Epithelial cell of esophagus (primary cell): Measurements from ENCODE around the gene S1PR3.

Experiments used
- DNase-seq: peaks from one replicate; pipeline ENCODE4 v3.0.0; 2010; ENCODE audit warnings: low read depth
- H3K4me3 ChIP-seq: 2 replicates; pipeline ENCODE4 v1.5.1; 2011; ENCODE audit warnings: mild to moderate bottlenecking, low read length, control low read depth
- CTCF ChIP-seq: IDR thresholded peaks from 2 replicates; pipeline ENCODE4 v1.5.1; 2011; ENCODE audit warnings: low read depth, mild to moderate bottlenecking, low read length, control low read depth, inconsistent platforms; ENCODE audit not compliant: insufficient read depth; ENCODE audit errors: missing control alignments

The S1PR3 gene

GRCh38 chr9:88976890-88977257 is 14.4 kb upstream of the S1PR3 start:
- no peak for TF ChIP-seq CTCF
- no peak for DNase-seq
- no peak overlapping the region for H3K4me3 ChIP-seq

GRCh38 chr9:88978034-88978433 is 13.2 kb upstream of the S1PR3 start:
- DNase-seq, result no peak
- no peak overlapping the region for H3K4me3 ChIP-seq
- no peak for TF ChIP-seq CTCF

- no peak for DNase-seq
- no peak overlapping the region for H3K4me3 ChIP-seq
- no peak for TF ChIP-seq CTCF
Observed at GRCh38 chr9:88979021-88979420, 12.2 kb upstream of the S1PR3 start.

- H3K4me3 ChIP-seq, result no peak overlapping the region
- no peak for TF ChIP-seq CTCF
- DNase-seq, result no peak
Observed at GRCh38 chr9:88979791-88980190, 11.5 kb upstream of the S1PR3 start.

- H3K4me3 ChIP-seq, result no peak overlapping the region
- TF ChIP-seq CTCF, result no peak
- no peak for DNase-seq
Observed at GRCh38 chr9:88980740-88981203, 10.5 kb upstream of the S1PR3 start.

GRCh38 chr9:88983865-88984542 is 7.3 kb upstream of the S1PR3 start:
- no peak for TF ChIP-seq CTCF
- no peak overlapping the region for H3K4me3 ChIP-seq
- no peak for DNase-seq

- TF ChIP-seq CTCF, result no peak
- peak; percentile 88 for DNase-seq
- H3K4me3 ChIP-seq, result no peak overlapping the region
Observed at GRCh38 chr9:88984543-88984883, 6.8 kb upstream of the S1PR3 start.
